ENCODE data around the gene KCNMA1. TPM values are rescaled to one million over a fixed set of nuclear protein-coding genes. Genes with fewer than 3 reads are reported as not detected.

KCNMA1 gene
- polyA plus RNA-seq, 1 experiment = 21.4 TPM

- no peaks in the 10 kb centered on the region for H3K36me3 ChIP-seq (ENCODE audit: control insufficient read depth, insufficient read depth, low read length)
- ChIA-PET POLR2A (no interaction called here), CTCF (interaction anchor here (0.6 to 15.1 kb wide), 32 partner anchors 10 to 1193 kb away, joined by 3 to 374 read pairs (median 4); no protein-coding TSS in a partner anchor)
- DNase-seq (ENCODE audit: low read depth) = no peak
- TF ChIP-seq, protein P1, sequence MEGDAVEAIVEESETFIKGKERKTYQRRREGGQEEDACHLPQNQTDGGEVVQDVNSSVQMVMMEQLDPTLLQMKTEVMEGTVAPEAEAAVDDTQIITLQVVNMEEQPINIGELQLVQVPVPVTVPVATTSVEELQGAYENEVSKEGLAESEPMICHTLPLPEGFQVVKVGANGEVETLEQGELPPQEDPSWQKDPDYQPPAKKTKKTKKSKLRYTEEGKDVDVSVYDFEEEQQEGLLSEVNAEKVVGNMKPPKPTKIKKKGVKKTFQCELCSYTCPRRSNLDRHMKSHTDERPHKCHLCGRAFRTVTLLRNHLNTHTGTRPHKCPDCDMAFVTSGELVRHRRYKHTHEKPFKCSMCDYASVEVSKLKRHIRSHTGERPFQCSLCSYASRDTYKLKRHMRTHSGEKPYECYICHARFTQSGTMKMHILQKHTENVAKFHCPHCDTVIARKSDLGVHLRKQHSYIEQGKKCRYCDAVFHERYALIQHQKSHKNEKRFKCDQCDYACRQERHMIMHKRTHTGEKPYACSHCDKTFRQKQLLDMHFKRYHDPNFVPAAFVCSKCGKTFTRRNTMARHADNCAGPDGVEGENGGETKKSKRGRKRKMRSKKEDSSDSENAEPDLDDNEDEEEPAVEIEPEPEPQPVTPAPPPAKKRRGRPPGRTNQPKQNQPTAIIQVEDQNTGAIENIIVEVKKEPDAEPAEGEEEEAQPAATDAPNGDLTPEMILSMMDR (IDR thresholded peaks at IDR 0.05; ENCODE audit: insufficient read depth, low read depth, low read length) = peak; percentile 63
- no peak overlapping the region for H3K4me3 ChIP-seq (ENCODE audit: low read depth, low read length)
- no peaks in the 10 kb centered on the region; the same call in 1 of the 2 replicates for H3K27me3 ChIP-seq (ENCODE audit: control insufficient read depth, insufficient read depth, low read length)
Observed at GRCh38 chr10:77643795-77644468, 6.3 kb upstream of the KCNMA1 start.

DNA sequence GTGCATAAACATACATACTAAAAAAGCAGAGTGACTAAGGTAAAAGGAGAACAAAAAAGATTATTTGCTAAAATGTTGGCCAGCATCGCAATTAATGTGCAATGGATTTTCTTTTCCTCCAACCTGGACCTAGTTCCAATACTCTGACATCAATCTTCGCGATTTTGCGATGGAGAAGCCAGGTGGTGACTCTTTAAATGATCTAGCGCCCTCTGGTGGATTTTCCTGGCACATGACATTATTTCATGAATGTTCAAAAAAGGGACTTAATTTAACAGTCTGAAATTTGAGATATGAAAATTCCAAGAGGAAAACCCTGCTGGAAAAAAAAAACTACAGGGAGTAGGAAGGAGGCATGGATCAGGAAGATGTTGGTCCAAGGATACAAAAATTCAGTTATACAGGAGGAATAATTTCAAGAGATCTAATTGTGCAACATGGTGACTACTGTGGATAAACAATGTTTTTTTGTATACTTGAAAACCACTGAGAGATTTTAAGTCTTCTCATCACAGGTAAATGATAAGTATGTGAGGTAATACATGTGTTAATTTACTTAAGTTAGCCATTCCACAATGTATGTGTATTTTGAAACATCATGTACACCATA lies 4.3 kb upstream of the KCNMA1 start:
- TF ChIP-seq, protein P1 (IDR thresholded peaks at IDR 0.05; ENCODE audit: insufficient read depth, low read depth, low read length) = peak; percentile 67
- CTCF ChIA-PET = interaction anchor here (0.7 to 15.1 kb wide), 38 partner anchors 9 to 481 kb away, joined by 3 to 374 read pairs (median 4); no protein-coding TSS in a partner anchor
- Histone ChIP-seq H3K36me3 (ENCODE audit: control insufficient read depth, insufficient read depth, low read length) (no peaks in the 10 kb centered on the region), H3K4me3 (ENCODE audit: low read depth, low read length) (no peak overlapping the region), H3K27me3 (ENCODE audit: control insufficient read depth, insufficient read depth, low read length) (no peaks in the 10 kb centered on the region; the same call in 1 of the 2 replicates)
- DNase-seq (ENCODE audit: low read depth) = peak; percentile 27
- POLR2A ChIA-PET = no interaction called here

DNA sequence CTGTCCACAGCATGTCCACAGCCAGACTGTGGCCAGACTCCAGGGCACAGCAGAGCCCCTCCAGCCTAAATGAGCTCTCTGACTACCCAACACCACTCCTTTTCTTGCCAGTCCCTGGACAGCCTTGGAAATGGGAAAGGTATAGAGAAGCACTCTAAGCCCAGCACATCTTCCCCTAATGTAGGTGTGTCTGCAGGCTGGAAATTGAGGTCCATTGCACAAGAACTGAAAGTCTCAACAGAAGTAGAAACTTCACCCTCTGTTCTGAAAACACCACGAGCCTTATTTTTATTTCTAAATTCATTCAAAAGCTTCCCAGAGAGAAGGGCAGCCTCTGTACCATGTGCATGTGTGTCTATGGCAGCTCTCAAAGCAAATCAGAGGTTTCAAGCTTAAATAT lies 3.7 kb upstream of the KCNMA1 start:
- Histone ChIP-seq H3K4me3 (ENCODE audit: low read depth, low read length) (no peak overlapping the region), H3K27me3 (ENCODE audit: control insufficient read depth, insufficient read depth, low read length) (no peaks in the 10 kb centered on the region; the same call in 1 of the 2 replicates), H3K36me3 (ENCODE audit: control insufficient read depth, insufficient read depth, low read length) (no peaks in the 10 kb centered on the region)
- no peak for DNase-seq (ENCODE audit: low read depth)
- ChIA-PET POLR2A (no interaction called here), CTCF (interaction anchor here (0.5 to 15.1 kb wide), 33 partner anchors 8 to 481 kb away, joined by 3 to 374 read pairs (median 4); no protein-coding TSS in a partner anchor)
- TF ChIP-seq, protein P1 (IDR thresholded peaks at IDR 0.05; ENCODE audit: insufficient read depth, low read depth, low read length) = no peak

GRCh38 chr10:77640167-77640566 lies 2.6 kb upstream of the KCNMA1 start:
- no peaks in the 10 kb centered on the region for H3K36me3 ChIP-seq (ENCODE audit: control insufficient read depth, insufficient read depth, low read length)
- POLR2A ChIA-PET = no interaction called here
- no peak for DNase-seq (ENCODE audit: low read depth)
- H3K4me3 ChIP-seq (ENCODE audit: low read depth, low read length) = no peak overlapping the region
- no peaks in the 10 kb centered on the region; the same call in 1 of the 2 replicates for H3K27me3 ChIP-seq (ENCODE audit: control insufficient read depth, insufficient read depth, low read length)
- TF ChIP-seq, protein P1 (IDR thresholded peaks at IDR 0.05; ENCODE audit: insufficient read depth, low read depth, low read length) = no peak
- CTCF ChIA-PET = interaction anchor here (0.9 to 15.1 kb wide), 6 partner anchors 110 to 480 kb away, joined by 3 to 374 read pairs (median 8); no protein-coding TSS in a partner anchor

DNA sequence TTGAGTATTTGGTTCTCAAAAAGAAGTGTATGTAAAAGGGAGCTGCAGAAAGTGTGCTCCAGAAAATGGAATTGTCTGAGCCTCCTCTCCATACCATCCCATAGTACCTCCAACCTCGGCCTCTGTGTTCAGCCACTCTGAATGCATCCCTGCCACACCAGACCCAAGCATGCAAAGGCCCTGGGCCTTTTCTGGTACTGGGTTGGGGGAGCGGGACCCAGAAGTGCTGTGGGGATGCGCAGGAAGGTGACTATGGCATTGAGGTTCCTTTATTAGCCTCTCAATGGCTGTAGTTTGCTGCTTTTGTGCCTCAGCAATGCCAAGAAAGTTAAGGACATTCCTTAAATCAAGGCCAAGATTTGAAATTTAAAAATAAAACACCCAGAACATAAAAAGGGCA lies 2.1 kb upstream of the KCNMA1 start:
- Histone ChIP-seq H3K4me3 (ENCODE audit: low read depth, low read length) (no peak overlapping the region), H3K27me3 (ENCODE audit: control insufficient read depth, insufficient read depth, low read length) (no peaks in the 10 kb centered on the region; the same call in 1 of the 2 replicates), H3K36me3 (ENCODE audit: control insufficient read depth, insufficient read depth, low read length) (no peaks in the 10 kb centered on the region)
- DNase-seq (ENCODE audit: low read depth) = no peak
- ChIA-PET CTCF (interaction anchor here (0.9 to 15.1 kb wide), 4 partner anchors 137 to 469 kb away, joined by 3 to 374 read pairs (median 39); no protein-coding TSS in a partner anchor), POLR2A (no interaction called here)
- TF ChIP-seq, protein P1 (IDR thresholded peaks at IDR 0.05; ENCODE audit: insufficient read depth, low read depth, low read length) = no peak
